Memory B cell (primary cell): ENCODE data around the gene KRT85.

Experiments used
- ATAC-seq: fragments of 150-1000 bp; cut with Tn5 transposase; 2 replicates; pipeline ENCODE4 v1.10.0; 2021; ENCODE audit warnings: low read depth, mild to moderate bottlenecking, moderate library complexity
- DNase-seq, 2 donors: peaks; one replicate each; pipeline ENCODE4 v3.0.0; 2022; ENCODE audit warnings: low spot score in 2 of 2
- H3K27ac Mint-ChIP-seq: one replicate; pipeline ENCODE4 v1.8.0; 2022; ENCODE audit warnings: mild to moderate bottlenecking, moderate library complexity, mixed read lengths
- H3K27me3 Mint-ChIP-seq: one replicate; pipeline ENCODE4 v1.8.0; 2022; ENCODE audit warnings: mixed read lengths
- H3K36me3 Mint-ChIP-seq: one replicate; pipeline ENCODE4 v1.8.0; 2022; ENCODE audit warnings: mild to moderate bottlenecking, mixed read lengths
- H3K4me1 Mint-ChIP-seq: one replicate; pipeline ENCODE4 v1.8.0; 2022; ENCODE audit warnings: mixed read lengths
- H3K4me3 Mint-ChIP-seq: one replicate; pipeline ENCODE4 v1.8.0; 2022; ENCODE audit warnings: mild to moderate bottlenecking, moderate library complexity, mixed read lengths
- H3K9me3 Mint-ChIP-seq: one replicate; pipeline ENCODE4 v1.8.0; 2022; ENCODE audit warnings: mixed read lengths

Gene KRT85

DNA sequence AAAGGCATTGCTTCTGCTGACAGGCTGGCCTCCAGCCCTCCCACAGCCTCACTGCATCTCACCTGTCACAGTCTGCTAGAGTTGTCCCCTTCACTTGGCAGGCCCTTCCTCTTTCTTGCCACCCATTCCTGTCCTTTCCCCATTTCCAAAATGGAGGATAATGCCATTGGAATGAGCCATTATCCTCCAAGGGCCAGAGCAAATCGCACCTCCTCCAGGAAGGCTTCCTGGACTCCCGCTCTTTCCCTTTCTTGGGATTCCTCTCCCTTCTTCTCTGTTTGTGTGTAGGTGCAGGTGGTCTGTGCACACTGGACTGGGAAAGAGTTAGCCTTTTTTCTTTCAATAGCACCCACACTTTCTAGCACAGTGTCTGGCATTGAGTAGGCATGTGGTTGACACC, 35.1 kb upstream of the KRT85 start:
- H3K36me3 Mint-ChIP-seq, result no peaks in the 10 kb centered on the region
- H3K4me3 Mint-ChIP-seq, result no peak overlapping the region
- ATAC-seq, result no peak
- no peak overlapping the region for H3K27ac Mint-ChIP-seq
- peaks cover 13% of the 10 kb centered on the region for H3K27me3 Mint-ChIP-seq
- no peak for DNase-seq
- no peaks in the 10 kb centered on the region for H3K4me1 Mint-ChIP-seq
- H3K9me3 Mint-ChIP-seq, result no peaks in the 10 kb centered on the region

DNA sequence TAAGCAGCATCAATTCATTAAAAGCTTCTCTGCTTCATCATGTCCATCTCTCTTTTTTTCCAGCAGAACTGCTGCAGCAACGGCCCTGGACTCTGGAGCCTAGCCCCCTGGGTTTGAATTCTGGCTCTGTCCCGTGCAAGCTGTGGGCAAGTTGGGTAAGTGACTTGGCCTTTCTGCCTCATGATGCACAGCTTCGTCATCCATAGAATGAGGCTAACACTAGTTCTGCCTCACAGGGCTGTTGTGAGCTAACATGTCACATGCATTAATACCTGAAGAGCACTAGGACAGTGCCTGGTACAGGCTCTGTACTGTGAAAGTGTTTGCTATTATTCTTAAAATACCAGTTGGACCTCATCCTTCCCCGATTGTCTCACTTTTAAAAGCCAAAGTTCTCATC, 34.6 kb upstream of the KRT85 start:
- DNase-seq (no peak), ATAC-seq (no peak)
- Mint-ChIP-seq H3K36me3 (no peaks in the 10 kb centered on the region), H3K27ac (no peak overlapping the region), H3K27me3 (peaks cover 13% of the 10 kb centered on the region), H3K4me1 (no peaks in the 10 kb centered on the region), H3K9me3 (no peaks in the 10 kb centered on the region), H3K4me3 (no peak overlapping the region)

DNA sequence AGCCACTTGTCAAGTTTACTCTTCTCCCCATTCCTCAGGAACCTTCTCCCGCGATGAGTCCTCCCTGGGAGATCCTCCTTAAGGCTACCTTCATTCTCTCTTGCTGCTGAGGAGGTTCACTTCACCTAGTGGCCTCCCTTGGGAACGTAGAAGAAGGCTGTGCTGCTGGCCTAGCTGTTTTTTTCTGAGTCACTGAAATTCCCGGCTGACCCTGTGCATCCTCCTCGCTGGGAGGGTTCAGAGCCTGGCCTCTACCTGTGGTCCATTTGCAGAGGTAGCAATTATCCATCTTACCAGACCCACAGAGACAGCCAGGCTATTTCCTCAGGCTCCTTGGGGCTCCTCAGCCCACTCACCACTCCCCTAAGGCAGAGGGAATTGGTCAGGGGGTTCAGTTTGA, 34.2 kb upstream of the KRT85 start:
- Mint-ChIP-seq H3K27me3 (peaks cover 13% of the 10 kb centered on the region), H3K4me3 (no peak overlapping the region), H3K9me3 (no peaks in the 10 kb centered on the region), H3K36me3 (no peaks in the 10 kb centered on the region), H3K4me1 (no peaks in the 10 kb centered on the region), H3K27ac (no peak overlapping the region)
- ATAC-seq, result no peak
- no peak for DNase-seq

DNA sequence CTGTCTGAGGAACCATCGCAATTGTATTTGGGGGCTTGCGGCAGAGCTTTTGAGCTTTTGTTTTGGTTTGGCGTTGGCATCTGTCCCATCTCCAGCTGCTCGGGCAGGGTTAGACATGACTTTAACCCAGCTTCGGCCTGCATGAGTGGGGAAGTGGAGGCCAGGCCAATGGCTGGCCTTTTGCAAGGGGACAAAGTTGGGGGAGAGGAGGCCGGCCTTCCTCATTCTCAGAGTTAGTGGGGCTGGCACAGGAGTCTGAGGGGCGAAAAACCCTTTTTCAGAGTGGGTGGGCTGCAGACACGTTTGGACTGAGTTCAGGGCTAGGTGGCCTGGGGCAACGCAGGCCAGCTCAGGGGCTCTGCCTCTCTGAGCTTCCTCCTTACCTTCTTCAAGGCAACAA, 33.6 kb upstream of the KRT85 start:
- ATAC-seq (no peak), DNase-seq (no peak)
- Mint-ChIP-seq H3K9me3 (no peaks in the 10 kb centered on the region), H3K36me3 (no peaks in the 10 kb centered on the region), H3K4me1 (no peaks in the 10 kb centered on the region), H3K27ac (no peak overlapping the region), H3K27me3 (peaks cover 12% of the 10 kb centered on the region), H3K4me3 (no peak overlapping the region)

DNA sequence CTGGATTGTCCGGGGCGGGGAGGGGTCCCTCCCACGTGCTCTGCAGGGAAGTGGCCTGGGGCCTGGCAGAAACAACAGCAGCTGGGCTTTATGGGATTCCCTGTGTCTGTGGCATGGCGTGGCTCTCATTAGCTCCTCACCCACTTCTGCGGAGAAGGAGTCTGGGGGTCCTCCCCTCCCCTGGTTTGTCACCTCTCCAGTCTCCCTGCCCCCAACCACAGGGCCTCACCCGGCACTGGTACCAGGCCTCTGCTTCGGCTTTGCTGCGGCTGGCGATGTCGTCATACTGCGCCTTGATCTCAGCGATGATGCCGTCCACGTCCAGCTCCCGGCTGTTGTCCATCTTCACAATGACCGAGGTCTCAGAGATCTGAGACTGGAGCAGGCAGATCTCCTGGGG, 32.5 kb upstream of the KRT85 start:
- H3K27ac Mint-ChIP-seq, result no peak overlapping the region
- no peaks in the 10 kb centered on the region for H3K36me3 Mint-ChIP-seq
- DNase-seq (no peak), ATAC-seq (no peak)
- peaks cover 16% of the 10 kb centered on the region for H3K27me3 Mint-ChIP-seq
- H3K4me3 Mint-ChIP-seq, result no peak overlapping the region
- no peaks in the 10 kb centered on the region for H3K4me1 Mint-ChIP-seq
- no peaks in the 10 kb centered on the region for H3K9me3 Mint-ChIP-seq

DNA sequence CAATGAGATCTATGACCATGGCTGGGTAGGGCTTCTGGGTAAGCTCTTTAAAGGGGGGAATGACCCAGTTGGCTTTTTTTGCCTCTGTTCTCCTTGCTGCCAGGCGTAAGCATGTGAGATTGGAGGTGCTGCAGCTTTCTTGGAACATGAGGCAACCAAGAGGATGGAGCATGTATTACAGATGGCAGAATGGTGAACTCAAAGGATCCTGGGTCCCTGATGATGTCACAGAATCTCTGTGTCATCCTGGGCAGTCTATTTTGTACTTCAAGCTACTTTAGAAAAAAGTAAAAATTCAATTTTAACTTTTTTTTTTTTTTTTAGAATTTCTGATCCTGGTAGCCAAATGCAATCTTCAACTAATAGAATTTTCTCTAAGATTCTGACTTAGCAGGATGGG, 30.9 kb upstream of the KRT85 start:
- H3K27me3 Mint-ChIP-seq, result peaks cover 18% of the 10 kb centered on the region
- DNase-seq (no peak), ATAC-seq (no peak)
- no peaks in the 10 kb centered on the region for H3K9me3 Mint-ChIP-seq
- H3K4me1 Mint-ChIP-seq, result no peaks in the 10 kb centered on the region
- no peak overlapping the region for H3K27ac Mint-ChIP-seq
- no peak overlapping the region for H3K4me3 Mint-ChIP-seq
- no peaks in the 10 kb centered on the region for H3K36me3 Mint-ChIP-seq

DNA sequence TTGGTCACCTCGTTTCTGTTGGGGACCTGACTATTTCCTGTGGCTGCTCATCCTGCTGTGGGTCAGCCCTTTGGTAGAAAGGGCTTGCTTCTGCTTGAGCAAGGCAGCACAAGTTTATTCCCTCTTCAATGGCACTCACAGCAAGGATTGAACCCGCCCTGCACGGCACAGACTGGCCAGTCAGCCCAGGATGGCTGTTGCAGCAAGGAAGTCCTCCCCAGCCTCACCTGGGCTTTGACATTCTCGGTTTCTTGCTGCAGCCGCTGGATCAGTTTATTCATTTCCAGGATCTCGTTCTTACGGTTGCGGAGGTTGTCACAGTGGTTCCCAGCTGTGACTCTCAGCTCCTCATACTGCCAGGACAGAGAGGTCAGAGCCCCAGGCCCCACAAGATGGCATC, 29.4 kb upstream of the KRT85 start:
- Mint-ChIP-seq H3K4me1 (no peaks in the 10 kb centered on the region), H3K27ac (no peak overlapping the region), H3K4me3 (no peak overlapping the region), H3K9me3 (no peaks in the 10 kb centered on the region), H3K27me3 (peaks cover 12% of the 10 kb centered on the region), H3K36me3 (no peaks in the 10 kb centered on the region)
- no peak for DNase-seq
- ATAC-seq, result no peak

DNA sequence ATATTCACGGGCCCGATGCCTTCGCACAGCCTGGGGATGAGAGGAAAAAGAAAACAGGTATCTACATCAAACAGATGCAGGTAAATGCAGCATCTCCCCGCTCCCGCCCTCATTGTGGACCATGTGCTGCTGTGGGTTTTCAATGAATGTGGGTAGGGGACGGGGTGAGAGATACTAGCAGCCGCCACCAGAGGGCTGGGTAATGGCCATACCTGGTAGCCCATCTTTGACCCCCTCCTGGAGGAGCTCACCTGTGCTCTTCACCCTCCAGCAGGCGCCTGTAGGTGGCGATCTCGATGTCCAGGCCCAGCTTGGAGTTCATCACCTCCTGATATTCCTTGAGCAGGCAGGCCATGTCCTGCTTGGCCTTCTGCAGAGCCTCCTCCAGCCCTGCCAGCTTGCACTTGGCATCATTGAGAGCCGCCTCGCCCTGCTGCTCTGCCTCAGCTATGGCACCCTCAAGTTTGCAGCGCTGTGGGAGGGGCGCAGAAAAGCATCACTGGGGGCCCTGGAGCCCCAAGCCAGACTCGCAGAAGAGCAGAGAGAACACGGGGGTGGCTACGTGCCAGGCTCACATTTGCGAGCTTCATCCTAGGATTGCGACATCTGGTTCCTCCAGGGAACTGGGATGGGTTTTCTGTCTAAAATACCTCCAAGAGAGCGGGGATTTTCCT, 28.6 kb upstream of the KRT85 start:
- ATAC-seq, result no peak
- H3K36me3 Mint-ChIP-seq, result no peaks in the 10 kb centered on the region
- H3K9me3 Mint-ChIP-seq, result no peaks in the 10 kb centered on the region
- H3K4me1 Mint-ChIP-seq, result no peaks in the 10 kb centered on the region
- H3K27ac Mint-ChIP-seq, result no peak overlapping the region
- DNase-seq, result no peak
- peaks cover 12% of the 10 kb centered on the region for H3K27me3 Mint-ChIP-seq
- H3K4me3 Mint-ChIP-seq, result no peak overlapping the region

DNA sequence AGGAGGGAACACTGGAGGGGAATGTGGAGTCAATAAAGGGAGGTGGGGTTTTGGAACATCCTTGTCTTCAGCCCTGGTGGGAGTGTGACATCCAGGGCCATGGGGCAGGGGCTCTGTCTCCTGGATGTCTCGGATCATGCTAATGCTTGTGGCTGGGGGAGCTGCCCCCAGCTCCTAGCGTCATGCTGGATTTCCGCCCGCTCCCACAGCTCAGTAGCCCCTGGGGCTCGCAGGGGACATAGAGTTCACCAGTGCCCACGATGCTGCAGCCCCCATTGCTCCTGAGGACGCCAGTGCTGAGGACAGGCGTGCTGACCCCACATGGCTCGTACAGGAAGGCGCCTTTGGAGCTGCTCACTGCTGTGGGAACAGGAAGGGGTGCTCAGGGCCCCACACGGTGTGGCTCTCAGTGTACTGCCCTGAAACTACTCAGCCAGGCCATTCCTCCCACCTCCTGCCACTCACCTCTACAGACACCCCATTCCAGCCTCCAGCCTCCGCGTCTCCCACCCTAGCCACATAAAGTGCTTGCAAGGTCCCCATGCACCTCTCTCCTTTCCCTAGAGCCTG, 27.6 kb upstream of the KRT85 start:
- no peaks in the 10 kb centered on the region for H3K9me3 Mint-ChIP-seq
- H3K27me3 Mint-ChIP-seq, result peaks cover 14% of the 10 kb centered on the region
- no peaks in the 10 kb centered on the region for H3K4me1 Mint-ChIP-seq
- H3K27ac Mint-ChIP-seq, result no peak overlapping the region
- ATAC-seq (no peak), DNase-seq (no peak)
- no peaks in the 10 kb centered on the region for H3K36me3 Mint-ChIP-seq
- no peak overlapping the region for H3K4me3 Mint-ChIP-seq

DNA sequence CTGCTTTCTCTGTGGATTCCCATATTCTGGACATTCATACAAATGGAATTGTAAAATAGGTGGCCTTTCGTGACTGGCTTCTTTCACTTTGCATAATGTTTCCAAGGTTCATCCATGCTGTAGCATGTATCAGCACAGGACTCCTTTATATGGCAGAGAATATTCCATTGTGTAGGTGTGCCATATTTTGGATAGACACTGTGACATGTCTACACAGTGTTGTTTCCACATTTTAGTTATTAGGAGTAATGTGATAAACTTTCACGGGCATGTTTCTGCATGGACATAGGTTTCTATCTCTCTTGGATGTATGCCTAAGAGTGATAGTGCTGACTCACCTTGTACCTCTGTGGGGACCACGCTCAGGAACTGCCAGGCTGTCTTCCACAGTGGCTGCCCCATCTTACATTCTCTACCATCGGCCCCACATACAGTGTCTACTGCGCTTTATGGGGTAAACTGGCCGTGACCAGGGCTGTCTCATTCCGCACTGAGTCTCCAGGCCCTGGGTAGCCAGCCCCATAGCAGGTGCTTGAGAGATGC, 25.3 kb upstream of the KRT85 start:
- Mint-ChIP-seq H3K27me3 (peaks cover 18% of the 10 kb centered on the region), H3K27ac (no peak overlapping the region), H3K9me3 (no peaks in the 10 kb centered on the region), H3K4me1 (no peaks in the 10 kb centered on the region), H3K36me3 (no peaks in the 10 kb centered on the region), H3K4me3 (no peak overlapping the region)
- no peak for DNase-seq
- no peak for ATAC-seq

DNA sequence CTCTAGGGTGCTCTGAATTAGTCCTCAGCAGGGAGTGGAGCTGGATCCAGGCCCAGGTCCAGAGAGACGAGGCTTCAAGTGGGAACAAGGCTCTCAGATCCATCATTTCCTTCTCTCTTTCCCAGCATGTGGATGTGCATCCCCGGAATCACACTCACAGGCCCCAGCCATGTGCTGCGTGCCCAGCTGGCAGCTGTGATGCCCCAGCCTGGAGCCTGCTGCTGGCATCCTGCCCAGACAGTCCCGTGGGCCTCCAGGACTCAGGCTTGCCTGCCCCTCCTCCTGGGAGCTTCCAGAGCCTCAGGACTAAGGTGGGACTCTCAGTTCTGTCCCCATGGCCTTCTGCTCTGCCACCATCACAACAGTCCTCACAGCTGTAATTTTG, 24.3 kb upstream of the KRT85 start:
- Mint-ChIP-seq H3K36me3 (no peaks in the 10 kb centered on the region), H3K27me3 (peaks cover 18% of the 10 kb centered on the region), H3K9me3 (no peaks in the 10 kb centered on the region), H3K4me1 (no peaks in the 10 kb centered on the region), H3K4me3 (no peak overlapping the region), H3K27ac (no peak overlapping the region)
- DNase-seq (no peak), ATAC-seq (no peak)

DNA sequence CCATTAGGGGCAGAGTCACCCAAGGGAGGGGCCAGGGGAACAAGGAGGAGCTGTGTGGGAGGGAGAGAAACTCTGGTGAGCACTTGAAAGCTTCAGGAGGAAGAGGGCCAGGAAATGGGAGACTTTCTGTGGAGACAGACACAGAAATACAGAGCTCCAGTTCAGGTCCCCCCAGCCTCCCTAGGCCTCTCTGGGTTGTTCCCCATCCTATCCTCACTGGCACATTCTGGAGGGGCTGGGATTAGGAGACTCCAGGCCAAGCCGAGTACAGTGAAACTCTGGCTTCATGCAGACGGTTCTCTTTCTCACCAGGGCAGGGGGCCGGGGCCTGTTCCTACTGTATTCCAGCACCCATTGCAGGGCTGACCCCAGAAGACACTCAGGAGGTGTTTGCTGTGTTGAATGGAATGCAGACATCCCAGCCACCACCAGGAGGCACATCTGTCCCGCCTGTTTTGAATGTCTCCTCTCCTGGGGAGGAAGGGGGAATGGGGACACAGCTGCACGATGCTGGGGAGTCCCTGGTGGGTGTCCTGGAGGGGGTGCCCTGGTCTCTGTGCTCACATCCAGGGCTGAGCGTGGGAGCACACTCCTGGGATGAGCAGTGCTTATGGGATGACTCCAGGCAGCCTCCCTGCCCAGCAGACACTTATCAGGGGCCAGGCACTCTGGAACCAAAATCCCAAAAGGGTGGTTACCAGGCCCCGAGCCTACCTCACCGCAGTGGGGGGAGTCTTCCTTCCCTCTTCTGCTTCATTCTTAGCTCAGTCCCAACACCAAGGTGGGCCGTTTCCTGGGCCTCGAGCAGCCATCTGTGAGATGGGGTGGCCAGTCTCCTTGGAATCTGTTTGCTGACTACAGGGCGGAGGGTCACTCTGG, 23.7 kb upstream of the KRT85 start:
- Mint-ChIP-seq H3K4me3 (no peak overlapping the region), H3K4me1 (no peaks in the 10 kb centered on the region), H3K9me3 (no peaks in the 10 kb centered on the region), H3K36me3 (no peaks in the 10 kb centered on the region), H3K27ac (no peak overlapping the region), H3K27me3 (peaks cover 18% of the 10 kb centered on the region)
- ATAC-seq, result no peak
- no peak for DNase-seq

DNA sequence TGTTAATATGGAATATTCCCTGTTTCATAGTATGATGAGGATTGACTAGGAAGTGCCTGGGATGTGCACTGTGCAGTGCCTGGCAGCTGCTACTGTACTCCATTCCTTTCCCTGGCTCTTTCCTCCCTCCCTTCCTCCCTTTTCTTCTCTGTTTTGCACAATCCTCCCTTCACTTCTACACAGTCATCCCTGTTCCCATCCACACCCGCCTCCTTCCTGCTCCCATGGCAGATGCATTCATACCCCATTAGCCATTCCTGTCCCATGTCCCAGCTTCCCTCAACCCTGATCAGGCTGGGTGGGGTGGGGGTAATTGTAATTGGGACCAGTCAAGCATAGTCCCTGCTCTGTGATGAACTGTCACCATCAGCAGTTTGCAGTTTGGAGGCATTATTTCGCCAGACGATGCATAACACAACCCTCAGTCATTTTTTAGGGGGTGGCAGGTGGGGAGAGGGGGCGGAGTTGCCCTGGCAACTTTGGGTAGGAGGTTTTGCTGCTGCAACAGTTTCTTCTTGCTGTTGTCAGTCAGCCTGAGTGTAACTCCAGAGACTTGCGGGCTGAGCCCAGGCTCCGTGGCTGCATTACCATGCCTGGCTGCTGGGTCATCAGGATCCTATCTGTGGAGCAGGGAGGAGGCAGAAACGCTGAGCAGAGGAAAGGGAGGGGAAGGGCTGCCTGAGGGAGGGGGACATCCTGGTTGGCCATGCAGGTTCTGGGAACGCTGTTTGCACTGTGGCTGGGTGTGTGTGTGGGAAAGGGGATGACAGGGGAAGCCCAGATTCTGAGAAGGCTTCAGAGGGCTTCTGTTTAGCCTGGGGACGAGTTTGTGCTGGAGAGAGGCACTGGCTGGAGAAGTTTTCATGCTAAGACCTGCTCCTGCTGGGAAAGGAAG, 22.3 kb upstream of the KRT85 start:
- H3K36me3 Mint-ChIP-seq, result no peaks in the 10 kb centered on the region
- ATAC-seq, result no peak
- peaks cover 15% of the 10 kb centered on the region for H3K27me3 Mint-ChIP-seq
- no peaks in the 10 kb centered on the region for H3K4me1 Mint-ChIP-seq
- no peaks in the 10 kb centered on the region for H3K9me3 Mint-ChIP-seq
- DNase-seq, result no peak
- H3K27ac Mint-ChIP-seq, result no peak overlapping the region
- no peak overlapping the region for H3K4me3 Mint-ChIP-seq

DNA sequence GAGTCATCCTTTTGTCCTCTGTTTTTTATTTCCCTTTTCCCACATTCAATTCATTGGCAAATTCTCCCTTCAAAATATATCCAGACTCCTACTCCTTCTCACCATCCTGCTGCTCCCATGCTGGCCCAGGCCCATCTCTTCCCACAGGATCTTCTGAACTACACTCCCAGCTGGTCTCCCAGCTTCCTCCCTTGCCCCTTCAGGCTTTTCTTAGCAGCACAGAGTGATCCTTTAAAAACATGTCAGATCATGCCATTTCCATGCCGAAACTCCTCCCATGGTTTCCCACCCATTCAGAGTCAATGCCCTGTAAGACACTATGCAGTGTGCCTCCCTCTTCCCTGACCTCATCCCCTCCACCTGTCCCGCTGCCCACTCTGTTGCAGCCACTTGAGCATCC, 20.6 kb upstream of the KRT85 start:
- Mint-ChIP-seq H3K36me3 (no peaks in the 10 kb centered on the region), H3K4me1 (peaks cover 3% of the 10 kb centered on the region), H3K4me3 (no peak overlapping the region), H3K27me3 (peaks cover 13% of the 10 kb centered on the region), H3K9me3 (no peaks in the 10 kb centered on the region), H3K27ac (no peak overlapping the region)
- DNase-seq, result no peak
- no peak for ATAC-seq
